Thyroid gland (tissue), 4 donors: ENCODE measurements around the gene SYCP3.

Experiments used
- POLR2A ChIP-seq, 2 donors: fragments of 450-650 bp; IDR thresholded peaks; one replicate each; pipeline ENCODE4 v1.6.1; 2017; ENCODE audit warnings: antibody characterized with exemption in 2 of 2, mild to moderate bottlenecking in 2 of 2, moderate library complexity in 1 of 2
- TF ChIP-seq, protein P1 (sequence below), 6 experiments: fragments of 200-600 bp in 3 of 6; fragments of 450-650 bp in 3 of 6; sonication (generic) in 3 of 6; IDR thresholded peaks; one replicate each; pipeline ENCODE4 v1.5.1; 2016 to 2019; ENCODE audit warnings: antibody characterized with exemption in 6 of 6, mild to moderate bottlenecking in 2 of 6, inconsistent platforms in 1 of 6, moderate library complexity in 1 of 6

DNA sequence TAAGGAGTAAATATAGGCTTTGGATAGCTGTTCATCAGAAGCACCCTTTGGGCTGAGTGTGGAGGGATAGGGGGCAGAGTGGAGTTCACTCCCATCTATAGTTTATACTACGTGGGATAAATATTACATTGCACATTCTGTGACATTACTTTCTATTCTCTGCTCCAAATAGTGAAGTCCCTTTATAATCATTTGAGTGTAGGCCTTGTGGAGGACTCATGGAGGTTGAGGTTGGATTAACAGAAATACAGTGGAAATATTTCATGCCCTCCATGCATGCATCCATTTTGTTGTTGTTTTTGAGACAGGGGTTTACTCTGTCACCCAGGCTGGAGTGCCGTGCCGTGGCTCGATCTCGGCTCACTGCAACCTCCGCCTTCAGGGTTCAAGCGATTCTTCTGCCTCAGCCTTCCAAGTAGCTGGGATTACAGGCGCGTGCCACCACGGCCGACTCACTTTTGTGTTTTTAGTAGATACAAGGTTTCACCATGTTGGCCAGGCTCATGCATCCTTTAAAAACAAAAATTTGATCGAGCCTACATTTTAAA, 40.4 kb downstream of the SYCP3 start:
- TF ChIP-seq, protein P1, sequence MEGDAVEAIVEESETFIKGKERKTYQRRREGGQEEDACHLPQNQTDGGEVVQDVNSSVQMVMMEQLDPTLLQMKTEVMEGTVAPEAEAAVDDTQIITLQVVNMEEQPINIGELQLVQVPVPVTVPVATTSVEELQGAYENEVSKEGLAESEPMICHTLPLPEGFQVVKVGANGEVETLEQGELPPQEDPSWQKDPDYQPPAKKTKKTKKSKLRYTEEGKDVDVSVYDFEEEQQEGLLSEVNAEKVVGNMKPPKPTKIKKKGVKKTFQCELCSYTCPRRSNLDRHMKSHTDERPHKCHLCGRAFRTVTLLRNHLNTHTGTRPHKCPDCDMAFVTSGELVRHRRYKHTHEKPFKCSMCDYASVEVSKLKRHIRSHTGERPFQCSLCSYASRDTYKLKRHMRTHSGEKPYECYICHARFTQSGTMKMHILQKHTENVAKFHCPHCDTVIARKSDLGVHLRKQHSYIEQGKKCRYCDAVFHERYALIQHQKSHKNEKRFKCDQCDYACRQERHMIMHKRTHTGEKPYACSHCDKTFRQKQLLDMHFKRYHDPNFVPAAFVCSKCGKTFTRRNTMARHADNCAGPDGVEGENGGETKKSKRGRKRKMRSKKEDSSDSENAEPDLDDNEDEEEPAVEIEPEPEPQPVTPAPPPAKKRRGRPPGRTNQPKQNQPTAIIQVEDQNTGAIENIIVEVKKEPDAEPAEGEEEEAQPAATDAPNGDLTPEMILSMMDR (IDR thresholded peaks at IDR 0.05): no peak
- TF ChIP-seq POLR2A (IDR thresholded peaks at IDR 0.05): no peak
